NCI-H1417 treated with DMSO at 0.1 percent for 48 hours (cell line): ENCODE data around the gene HRAS.
"Not testable (repeated sequence)": the region's sequence is repeated elsewhere in the genome, so short reads cannot be mapped to it uniquely, and the experiment has no call there.

Experiments
- DNase-seq: peaks from one replicate; lab custom pipeline; 2025; lab: John Stamatoyannopoulos, UW

Gene HRAS

DNA sequence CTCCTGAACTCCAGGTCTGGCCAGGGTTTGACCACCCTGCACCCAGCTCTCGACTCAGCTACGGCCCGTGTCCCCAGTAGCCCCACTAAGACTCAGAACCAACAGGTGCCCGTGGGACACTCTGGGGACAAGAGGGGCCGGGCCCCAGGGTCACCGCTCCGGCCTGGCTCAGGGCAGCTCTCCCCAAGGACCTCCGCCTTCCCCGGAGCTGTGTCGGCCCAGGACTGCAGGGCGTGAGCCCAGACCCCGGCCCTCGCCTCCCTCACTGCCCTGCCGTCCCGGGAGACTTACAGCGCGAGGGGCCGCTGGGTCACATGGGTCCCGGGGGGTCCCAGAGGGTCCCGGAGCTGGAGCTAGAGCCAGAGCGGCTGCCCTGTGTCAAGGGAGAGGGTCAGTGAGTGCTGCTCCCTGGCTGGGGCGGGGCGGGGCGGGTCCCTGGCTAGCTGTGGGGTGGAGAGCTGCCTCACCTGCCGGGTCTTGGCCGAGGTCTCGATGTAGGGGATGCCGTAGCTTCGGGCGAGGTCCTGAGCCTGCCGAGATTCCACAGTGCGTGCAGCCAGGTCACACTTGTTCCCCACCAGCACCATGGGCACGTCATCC lies 2.3 kb downstream of the HRAS start:
- DNase-seq: no peak

DNA sequence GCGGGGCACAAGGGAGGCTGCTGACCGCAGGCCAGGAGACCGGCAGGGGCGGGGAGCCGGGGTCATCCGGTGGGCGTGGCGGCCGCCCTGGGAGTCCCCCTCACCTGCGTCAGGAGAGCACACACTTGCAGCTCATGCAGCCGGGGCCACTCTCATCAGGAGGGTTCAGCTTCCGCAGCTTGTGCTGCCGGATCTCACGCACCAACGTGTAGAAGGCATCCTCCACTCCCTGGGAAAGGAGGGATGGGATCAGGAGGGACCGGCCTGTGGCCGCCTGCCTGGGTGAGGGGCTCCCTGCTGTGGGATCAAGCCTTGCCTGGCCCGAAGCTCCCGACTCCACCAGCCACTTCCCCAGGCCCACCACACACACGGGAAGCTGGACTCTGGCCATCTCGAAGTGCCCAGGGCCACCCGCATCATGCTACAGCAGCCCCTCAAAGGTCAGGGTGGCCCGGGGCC lies 2.8 kb downstream of the HRAS start:
- no peak for DNase-seq

DNA sequence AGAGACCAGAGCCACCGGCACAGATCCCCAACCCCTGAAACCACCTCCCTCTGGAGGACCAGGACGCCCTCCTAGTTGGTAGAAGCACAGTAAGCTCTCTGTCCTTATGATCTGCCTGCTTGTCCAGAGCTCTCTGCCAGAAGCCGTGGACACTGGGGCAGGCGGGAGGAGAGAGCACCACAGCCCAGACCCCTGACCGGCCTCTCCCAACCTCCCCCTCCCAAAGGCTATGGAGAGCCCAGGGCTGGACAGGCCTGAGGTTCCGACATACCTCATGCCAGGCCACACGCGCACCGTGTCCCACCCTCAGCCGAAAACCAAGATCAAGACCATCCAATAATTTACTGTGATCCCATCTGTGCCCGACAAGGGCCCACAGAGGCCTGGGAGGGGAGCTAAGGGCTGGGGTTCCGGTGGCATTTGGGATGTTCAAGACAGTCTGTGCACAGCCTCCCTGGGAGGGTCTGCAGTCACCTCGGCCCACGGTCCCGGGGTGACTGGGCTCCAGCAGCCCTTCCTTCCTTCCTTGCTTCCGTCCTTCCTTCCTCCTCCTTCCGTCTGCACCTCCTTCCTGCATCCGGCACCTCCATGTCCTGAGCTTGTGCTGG lies 3.4 kb downstream of the HRAS start:
- DNase-seq: no peak

DNA sequence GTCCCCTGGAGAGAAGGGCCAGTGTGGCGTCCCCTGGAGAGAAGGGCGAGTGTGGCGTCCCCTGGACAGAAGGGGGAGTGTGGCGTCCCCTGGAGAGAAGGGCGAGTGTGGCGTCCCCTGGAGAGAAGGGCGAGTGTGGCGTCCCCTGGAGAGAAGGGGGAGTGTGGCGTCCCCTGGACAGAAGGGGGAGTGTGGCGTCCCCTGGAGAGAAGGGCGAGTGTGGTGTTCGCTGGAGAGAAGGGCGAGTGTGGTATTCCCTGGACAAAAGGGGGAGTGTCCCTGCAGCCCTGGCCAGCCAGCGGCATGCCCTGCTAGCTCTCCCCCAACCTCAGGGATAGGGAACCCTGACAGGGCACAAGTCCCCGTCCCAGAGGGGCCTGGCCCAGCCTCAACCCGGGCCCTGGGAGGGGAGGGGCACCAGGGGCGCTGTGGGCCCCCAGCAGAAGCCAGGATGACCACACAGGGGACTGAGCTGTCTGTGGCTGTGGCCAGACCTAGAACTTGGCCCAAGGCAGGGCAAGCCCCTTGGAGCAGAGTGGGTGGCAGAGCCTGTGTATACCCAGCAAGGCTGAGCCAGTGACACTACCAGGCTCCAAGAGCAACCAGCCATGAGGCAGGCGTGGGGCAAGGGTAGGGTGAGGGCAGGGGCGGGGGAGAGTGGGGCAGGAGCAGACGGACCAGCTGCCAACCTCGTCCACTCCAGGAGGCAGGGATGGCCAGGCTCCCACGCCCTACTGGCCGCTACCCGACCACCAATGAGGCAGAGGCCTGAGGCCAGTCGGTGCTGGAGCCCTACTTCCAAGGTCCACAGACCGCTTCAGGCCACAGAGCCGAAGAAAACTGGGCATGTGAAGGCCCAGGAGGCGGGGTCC lies 4.2 kb downstream of the HRAS start:
- DNase-seq: no peak

- no peak for DNase-seq
Measured at GRCh38 chr11:529728-530411, 5.5 kb downstream of the HRAS start.

DNA sequence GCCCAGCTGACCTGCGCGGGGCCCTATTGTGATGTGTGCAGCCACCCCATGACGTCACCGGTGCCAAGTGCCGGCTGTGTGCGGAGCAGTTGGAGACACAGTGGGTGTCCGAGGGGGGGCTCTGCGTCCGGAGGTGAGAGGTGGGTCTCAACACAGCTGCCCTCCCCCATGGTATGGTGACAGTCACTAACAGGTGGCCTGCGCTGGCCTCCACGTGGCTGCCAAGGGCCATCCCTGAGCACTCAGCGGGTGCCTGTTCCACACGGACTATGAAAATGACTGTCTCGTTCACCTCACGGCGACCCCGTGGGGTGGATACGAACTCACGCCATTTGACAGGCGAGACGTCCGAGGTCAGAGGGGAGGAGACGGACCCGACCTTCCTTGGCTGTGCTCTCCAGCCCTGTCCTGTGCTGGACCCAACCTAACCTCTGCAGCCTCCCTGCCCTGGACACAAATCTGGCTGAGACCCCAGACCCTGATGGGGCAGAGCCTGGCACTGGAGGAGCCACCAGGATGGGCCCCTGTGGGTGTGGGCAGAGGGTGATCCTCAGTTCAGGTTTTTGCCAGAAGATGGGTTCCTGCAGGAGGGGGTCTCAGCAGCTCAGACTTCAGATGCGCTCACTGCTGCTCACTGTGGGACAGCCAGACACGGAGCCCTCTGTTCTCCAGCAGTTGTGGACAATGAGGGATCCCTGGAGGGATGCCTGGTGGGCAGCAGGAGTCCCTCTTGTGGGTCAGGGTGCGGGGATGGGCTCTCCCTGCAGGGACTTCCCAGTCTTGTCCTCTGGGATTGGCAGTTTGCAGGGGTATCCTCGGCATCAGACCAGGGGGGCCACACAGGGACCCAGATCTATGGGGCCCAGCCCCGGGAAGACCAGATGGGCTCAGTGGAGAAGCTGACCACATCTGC lies 6.3 kb downstream of the HRAS start:
- DNase-seq: no peak

DNA sequence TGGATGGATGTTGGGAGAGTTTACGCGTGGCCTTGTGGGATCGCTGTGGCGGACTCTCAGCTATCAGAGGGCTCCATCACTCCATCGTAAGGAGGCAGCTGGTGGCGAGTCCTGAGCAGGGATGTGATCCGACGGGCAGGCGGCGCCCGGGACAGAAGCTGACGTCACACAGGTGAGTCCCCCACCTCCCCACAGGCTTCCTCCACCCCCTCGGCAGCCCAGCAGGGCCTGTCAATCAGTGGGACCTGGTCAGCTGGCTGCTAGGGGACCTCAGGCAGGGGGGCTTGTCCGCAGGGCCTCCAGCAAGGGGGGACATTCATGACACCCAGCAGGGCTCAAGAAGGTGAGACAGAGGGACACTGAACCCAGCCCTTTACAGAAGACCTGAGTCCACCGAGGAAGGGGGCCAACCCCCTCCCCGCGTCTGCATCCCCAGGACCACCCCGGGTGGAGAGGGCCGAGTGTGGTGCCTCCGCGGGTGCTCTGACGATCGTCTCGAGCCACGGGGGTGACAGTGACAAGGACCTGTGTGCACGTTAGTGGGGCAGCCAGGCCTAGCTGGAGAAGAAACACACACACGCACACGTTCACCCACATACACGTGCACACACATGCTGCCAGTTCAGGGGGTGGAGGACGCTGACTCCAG lies 7.1 kb downstream of the HRAS start:
- DNase-seq: no peak

DNA sequence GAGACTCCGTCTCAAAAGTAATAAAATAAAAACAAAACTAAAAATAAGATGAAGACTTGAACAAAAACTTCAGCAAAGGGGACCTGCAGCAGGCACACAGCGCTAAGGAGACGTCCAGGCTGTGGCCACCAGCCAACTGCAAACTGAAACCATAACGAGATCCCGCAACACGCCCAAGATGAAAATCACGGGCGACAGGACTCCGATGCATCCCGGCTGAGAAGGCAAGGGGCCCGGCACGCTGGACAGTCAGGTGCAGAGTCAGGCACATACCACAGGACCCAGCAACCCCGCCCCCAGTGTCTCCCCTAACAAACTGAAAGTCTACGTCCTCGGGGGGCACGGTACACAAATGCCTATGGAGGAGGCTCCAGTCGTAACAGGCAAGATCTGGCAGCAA lies 9.2 kb downstream of the HRAS start:
- no peak for DNase-seq

DNA sequence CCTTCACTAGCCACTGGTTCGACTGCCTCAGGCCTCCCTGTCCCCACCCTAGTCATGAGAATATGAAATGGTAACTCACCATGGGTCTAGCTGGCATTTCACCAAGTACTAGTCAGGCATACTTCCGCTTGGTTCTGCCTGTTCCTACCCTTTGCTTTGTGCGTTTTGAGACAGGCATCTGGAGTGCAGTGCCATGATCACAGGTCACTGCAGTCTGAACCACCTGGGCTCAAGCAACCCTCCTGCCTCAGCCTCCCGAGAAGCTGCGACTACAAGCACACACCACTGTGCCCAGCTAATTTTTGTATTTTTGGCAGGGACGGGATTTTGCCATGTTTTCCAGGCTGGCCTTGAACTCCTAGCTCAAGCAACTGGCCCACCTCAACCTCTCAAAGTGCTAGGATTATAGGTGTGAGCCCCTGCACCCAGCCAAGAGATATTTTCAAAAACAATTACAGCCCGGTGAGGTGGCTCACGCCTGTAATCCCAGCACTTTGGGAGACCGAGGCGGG lies 14.1 kb downstream of the HRAS start:
- DNase-seq: no peak

- no peak for DNase-seq
Measured at GRCh38 chr11:520428-521176, 14.8 kb downstream of the HRAS start.

DNA sequence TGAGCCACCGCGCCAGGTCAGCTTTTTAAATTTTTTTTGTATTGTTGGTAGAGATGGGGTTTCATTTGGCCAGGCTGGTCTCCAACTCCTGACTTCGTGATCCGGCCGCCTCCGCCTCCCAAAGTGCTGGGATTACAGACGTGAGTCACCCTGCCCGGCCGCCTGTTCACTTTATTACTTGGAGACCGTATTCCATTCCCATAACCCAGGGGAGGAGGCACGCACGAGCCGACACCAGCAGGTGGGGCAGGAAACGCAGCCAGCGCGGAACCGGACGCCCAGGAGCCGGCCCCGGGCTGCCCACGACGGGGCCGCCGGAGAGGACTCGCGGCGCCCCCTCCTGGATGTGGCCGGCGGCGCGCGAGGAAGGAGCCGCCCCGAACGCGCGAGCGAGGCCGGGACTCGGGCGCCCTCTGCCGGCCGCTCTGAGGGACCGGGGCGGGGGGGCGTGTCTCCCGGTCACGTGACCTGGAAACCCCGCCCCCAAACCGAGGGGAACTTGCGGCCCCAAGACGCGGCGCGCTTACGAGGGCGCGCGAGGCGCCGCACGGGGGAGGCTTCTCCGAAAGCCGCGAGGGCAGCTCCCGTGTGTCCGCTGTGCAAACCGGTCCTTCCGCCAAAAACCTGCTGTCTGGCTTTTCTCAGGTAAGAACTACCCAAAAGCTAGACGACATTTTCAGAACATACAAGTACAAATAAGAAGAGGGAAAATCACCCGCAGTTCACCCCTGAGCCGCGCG lies 16.7 kb downstream of the HRAS start:
- DNase-seq: no peak

DNA sequence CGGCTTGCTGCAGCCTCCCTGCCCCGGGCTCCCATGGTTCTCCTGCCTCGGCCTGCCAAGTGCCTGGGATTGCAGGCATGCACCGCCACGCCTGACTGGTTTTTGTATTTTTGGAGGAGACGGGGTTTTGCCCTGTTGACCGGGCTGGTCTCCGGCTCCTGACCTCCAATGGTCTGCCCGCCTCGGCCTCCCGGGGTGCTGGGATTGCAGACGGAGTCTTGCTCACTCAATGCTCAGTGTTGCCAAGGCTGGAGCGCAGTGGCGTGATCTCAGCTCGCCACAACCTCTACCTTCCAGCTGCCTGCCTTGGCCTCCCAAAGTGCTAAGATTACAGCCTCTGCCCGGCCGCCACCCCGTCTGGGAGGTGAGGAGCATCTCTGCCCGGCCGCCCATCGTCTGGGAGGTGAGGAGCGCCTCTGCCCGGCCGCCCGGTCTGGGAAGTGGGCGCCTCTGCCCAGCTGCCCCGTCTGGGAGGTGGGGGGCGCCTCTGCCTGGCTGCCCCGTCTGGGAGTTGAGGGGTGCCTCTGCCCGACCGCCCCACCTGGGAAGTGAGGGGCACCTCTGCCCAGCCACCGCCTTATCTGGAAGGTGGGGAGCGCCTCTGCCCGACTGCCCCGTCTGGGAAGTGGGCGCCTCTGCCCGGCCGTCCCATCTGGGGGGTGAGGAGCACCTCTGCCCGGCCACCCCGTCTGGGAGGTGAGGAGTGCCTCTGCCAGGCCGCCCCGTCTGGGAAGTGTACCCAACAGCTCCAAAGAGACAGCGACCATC lies 18.3 kb downstream of the HRAS start:
- not testable (repeated sequence) for DNase-seq

DNA sequence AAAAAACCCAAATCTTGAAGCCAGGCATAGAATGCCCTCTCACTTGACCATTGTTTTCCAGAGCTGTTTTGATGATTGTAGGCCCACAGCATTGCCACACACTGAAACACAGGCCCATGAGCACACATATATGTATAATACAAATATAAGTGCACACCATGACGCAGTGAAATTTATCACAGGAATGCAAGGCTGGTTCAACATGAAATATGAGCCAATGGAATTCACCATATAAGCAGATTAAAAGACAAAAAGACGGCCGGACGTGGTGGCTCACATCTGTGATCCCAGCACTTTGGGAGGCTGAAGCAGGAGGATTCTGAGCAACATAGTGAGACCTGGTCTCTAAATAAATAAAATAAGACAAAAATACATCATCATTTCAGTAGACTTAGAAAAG lies 19.0 kb downstream of the HRAS start:
- no peak for DNase-seq

GRCh38 chr11:515131-515530 lies 20.2 kb downstream of the HRAS start:
- no peak for DNase-seq

DNA sequence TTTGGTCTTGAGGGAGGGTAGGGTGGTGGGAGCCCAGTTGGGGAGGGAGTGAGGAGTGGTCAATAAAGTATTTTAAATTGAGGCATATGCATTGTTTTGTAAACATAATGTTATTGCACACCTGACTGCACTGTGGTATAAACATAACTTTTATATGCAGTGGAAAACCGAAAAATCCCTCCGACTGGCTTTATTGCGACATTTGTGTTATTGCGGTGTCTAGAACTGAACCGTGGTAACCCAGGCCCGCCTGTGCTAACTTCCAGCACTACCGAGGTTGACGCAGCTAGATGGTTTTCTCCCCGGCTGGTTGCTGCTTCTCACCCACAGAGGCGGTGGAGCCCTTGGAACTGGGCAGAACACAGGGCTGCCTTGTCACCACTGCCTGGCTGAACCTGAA lies 20.8 kb downstream of the HRAS start:
- DNase-seq: no peak

GRCh38 chr11:512761-513595 lies 22.4 kb downstream of the HRAS start:
- DNase-seq: no peak

DNA sequence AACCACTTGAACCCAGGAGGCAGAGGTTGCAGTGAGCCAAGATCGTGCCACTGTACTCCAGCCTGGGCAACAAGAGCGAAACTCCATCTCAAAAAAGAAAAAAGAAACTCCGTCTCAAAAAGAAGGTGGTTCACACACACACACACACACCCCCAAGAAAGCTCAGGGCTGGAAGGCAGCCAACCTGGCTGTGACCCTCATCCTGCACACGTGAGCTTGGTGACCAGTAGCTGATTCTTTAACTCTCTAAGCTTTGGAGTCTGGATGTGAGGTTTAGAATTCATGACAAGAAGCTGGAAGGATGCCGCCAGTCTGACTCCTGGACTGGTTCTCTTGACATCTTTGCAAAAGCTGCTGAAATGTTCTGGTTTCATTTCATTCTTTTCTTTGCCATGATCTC lies 26.4 kb downstream of the HRAS start:
- no peak for DNase-seq
